Measurements from ENCODE around the gene PID1.
A peak's percentile ranks its signal among the peaks of the same experiment; 100 is the strongest.

PID1 gene

GRCh38 chr2:229137639-229138038, 133.4 kb downstream of the PID1 start:
- H2BK15ac ChIP-seq (replicated peaks; ENCODE audit: low read depth): no peak overlapping the region
- no CpG with 5 or more reads among the region's 3 CpGs for WGBS (ENCODE audit: extremely low coverage, insufficient coverage, low lambda C conversion rate)
- H3K9ac ChIP-seq (ENCODE audit: low read length): no peak overlapping the region
- H2AK5ac ChIP-seq (ENCODE audit: low read length): no peak overlapping the region
- H4K5ac ChIP-seq (ENCODE audit: low read length): no peak overlapping the region
- H3K79me1 ChIP-seq (ENCODE audit: low read length): no peaks in the 10 kb centered on the region
- H2BK5ac ChIP-seq (ENCODE audit: low read length): no peak overlapping the region
- H3K4ac ChIP-seq (ENCODE audit: low read depth, low read length): no peak overlapping the region
- no peak overlapping the region for H3K4me2 ChIP-seq (ENCODE audit: low read length)
- no peaks in the 10 kb centered on the region for H3K36me3 ChIP-seq (ENCODE audit: control insufficient read depth, insufficient read depth, low read length)
- H3K4me3 ChIP-seq (ENCODE audit: low read length): no peak overlapping the region
- H3K27ac ChIP-seq (ENCODE audit: low read depth, low read length): no peak overlapping the region
- H3K27me3 ChIP-seq (ENCODE audit: insufficient read depth, low read length, poor library complexity): no peaks in the 10 kb centered on the region
- H4K8ac ChIP-seq (ENCODE audit: low read depth, low read length): no peak overlapping the region
- no peak overlapping the region for H3K56ac ChIP-seq (ENCODE audit: low read length)
- no peak overlapping the region for H2BK120ac ChIP-seq (ENCODE audit: low read depth, low read length)
- H3K79me2 ChIP-seq (ENCODE audit: control insufficient read depth, insufficient read depth, low read length): no peaks in the 10 kb centered on the region
- H3K4me1 ChIP-seq (ENCODE audit: control insufficient read depth, low read depth, low read length): no peaks in the 10 kb centered on the region
- H3K18ac ChIP-seq (ENCODE audit: low read length): no peak overlapping the region
- no peak for DNase-seq
- H3K23ac ChIP-seq (ENCODE audit: low read length): no peak overlapping the region

- H3K23ac ChIP-seq (ENCODE audit: low read length): no peak overlapping the region
- H3K27ac ChIP-seq (ENCODE audit: low read depth, low read length): no peak overlapping the region
- WGBS (ENCODE audit: extremely low coverage, insufficient coverage, low lambda C conversion rate): no CpG with 5 or more reads among the region's 2 CpGs
- H4K5ac ChIP-seq (ENCODE audit: low read length): no peak overlapping the region
- no peak overlapping the region for H3K4me3 ChIP-seq (ENCODE audit: low read length)
- no peak overlapping the region for H3K18ac ChIP-seq (ENCODE audit: low read length)
- no peaks in the 10 kb centered on the region for H3K27me3 ChIP-seq (ENCODE audit: insufficient read depth, low read length, poor library complexity)
- H3K4me1 ChIP-seq (ENCODE audit: control insufficient read depth, low read depth, low read length): no peaks in the 10 kb centered on the region
- no peak overlapping the region for H3K9ac ChIP-seq (ENCODE audit: low read length)
- DNase-seq: no peak
- H3K79me1 ChIP-seq (ENCODE audit: low read length): no peaks in the 10 kb centered on the region
- H2BK120ac ChIP-seq (ENCODE audit: low read depth, low read length): no peak overlapping the region
- no peaks in the 10 kb centered on the region for H3K36me3 ChIP-seq (ENCODE audit: control insufficient read depth, insufficient read depth, low read length)
- no peak overlapping the region for H4K8ac ChIP-seq (ENCODE audit: low read depth, low read length)
- H3K4me2 ChIP-seq (ENCODE audit: low read length): no peak overlapping the region
- H3K79me2 ChIP-seq (ENCODE audit: control insufficient read depth, insufficient read depth, low read length): no peaks in the 10 kb centered on the region
- no peak overlapping the region for H3K4ac ChIP-seq (ENCODE audit: low read depth, low read length)
- no peak overlapping the region for H2BK15ac ChIP-seq (replicated peaks; ENCODE audit: low read depth)
- no peak overlapping the region for H3K56ac ChIP-seq (ENCODE audit: low read length)
- H2BK5ac ChIP-seq (ENCODE audit: low read length): no peak overlapping the region
- H2AK5ac ChIP-seq (ENCODE audit: low read length): no peak overlapping the region
Observed at GRCh38 chr2:229137066-229137465, 134.0 kb downstream of the PID1 start.

- no peak overlapping the region for H2AK5ac ChIP-seq (ENCODE audit: low read length)
- no peak overlapping the region for H4K8ac ChIP-seq (ENCODE audit: low read depth, low read length)
- no peak overlapping the region for H2BK15ac ChIP-seq (replicated peaks; ENCODE audit: low read depth)
- no peaks in the 10 kb centered on the region for H3K79me1 ChIP-seq (ENCODE audit: low read length)
- H3K9ac ChIP-seq (ENCODE audit: low read length): no peak overlapping the region
- no peak overlapping the region for H3K4me3 ChIP-seq (ENCODE audit: low read length)
- no peak overlapping the region for H3K4ac ChIP-seq (ENCODE audit: low read depth, low read length)
- no peaks in the 10 kb centered on the region for H3K36me3 ChIP-seq (ENCODE audit: control insufficient read depth, insufficient read depth, low read length)
- H3K4me2 ChIP-seq (ENCODE audit: low read length): no peak overlapping the region
- H2BK5ac ChIP-seq (ENCODE audit: low read length): no peak overlapping the region
- no CpG with 5 or more reads among the region's 5 CpGs for WGBS (ENCODE audit: extremely low coverage, insufficient coverage, low lambda C conversion rate)
- H3K79me2 ChIP-seq (ENCODE audit: control insufficient read depth, insufficient read depth, low read length): no peaks in the 10 kb centered on the region
- H3K23ac ChIP-seq (ENCODE audit: low read length): no peak overlapping the region
- H3K27me3 ChIP-seq (ENCODE audit: insufficient read depth, low read length, poor library complexity): no peaks in the 10 kb centered on the region
- H4K5ac ChIP-seq (ENCODE audit: low read length): no peak overlapping the region
- DNase-seq: peak; percentile 68
- no peak overlapping the region for H3K56ac ChIP-seq (ENCODE audit: low read length)
- H3K18ac ChIP-seq (ENCODE audit: low read length): no peak overlapping the region
- H3K27ac ChIP-seq (ENCODE audit: low read depth, low read length): no peak overlapping the region
- H3K4me1 ChIP-seq (ENCODE audit: control insufficient read depth, low read depth, low read length): no peaks in the 10 kb centered on the region
- H2BK120ac ChIP-seq (ENCODE audit: low read depth, low read length): no peak overlapping the region
Observed at GRCh38 chr2:229133155-229133772, 137.8 kb downstream of the PID1 start.

- Histone ChIP-seq H2BK15ac (replicated peaks; ENCODE audit: low read depth) (no peak overlapping the region), H3K79me2 (ENCODE audit: control insufficient read depth, insufficient read depth, low read length) (no peaks in the 10 kb centered on the region), H3K27me3 (ENCODE audit: insufficient read depth, low read length, poor library complexity) (no peaks in the 10 kb centered on the region), H3K23ac (ENCODE audit: low read length) (no peak overlapping the region), H3K56ac (ENCODE audit: low read length) (no peak overlapping the region), H3K27ac (ENCODE audit: low read depth, low read length) (no peak overlapping the region), H3K9ac (ENCODE audit: low read length) (no peak overlapping the region), H3K36me3 (ENCODE audit: control insufficient read depth, insufficient read depth, low read length) (no peaks in the 10 kb centered on the region), H3K4me3 (ENCODE audit: low read length) (no peak overlapping the region), H4K5ac (ENCODE audit: low read length) (no peak overlapping the region), H4K8ac (ENCODE audit: low read depth, low read length) (no peak overlapping the region), H3K4ac (ENCODE audit: low read depth, low read length) (no peak overlapping the region), H3K4me1 (ENCODE audit: control insufficient read depth, low read depth, low read length) (no peaks in the 10 kb centered on the region), H2BK5ac (ENCODE audit: low read length) (no peak overlapping the region), H2AK5ac (ENCODE audit: low read length) (no peak overlapping the region), H2BK120ac (ENCODE audit: low read depth, low read length) (no peak overlapping the region), H3K79me1 (ENCODE audit: low read length) (no peaks in the 10 kb centered on the region), H3K4me2 (ENCODE audit: low read length) (no peak overlapping the region), H3K18ac (ENCODE audit: low read length) (no peak overlapping the region)
- DNase-seq: no peak
- no CpG with 5 or more reads among the region's 6 CpGs for WGBS (ENCODE audit: extremely low coverage, insufficient coverage, low lambda C conversion rate)
Observed at GRCh38 chr2:229132236-229132635, 138.9 kb downstream of the PID1 start.

GRCh38 chr2:229130522-229130921, 140.6 kb downstream of the PID1 start:
- WGBS (ENCODE audit: extremely low coverage, insufficient coverage, low lambda C conversion rate): no CpG with 5 or more reads among the region's 6 CpGs
- Histone ChIP-seq H3K36me3 (ENCODE audit: control insufficient read depth, insufficient read depth, low read length) (no peaks in the 10 kb centered on the region), H3K27ac (ENCODE audit: low read depth, low read length) (no peak overlapping the region), H3K9ac (ENCODE audit: low read length) (no peak overlapping the region), H3K23ac (ENCODE audit: low read length) (no peak overlapping the region), H3K4me1 (ENCODE audit: control insufficient read depth, low read depth, low read length) (no peaks in the 10 kb centered on the region), H3K27me3 (ENCODE audit: insufficient read depth, low read length, poor library complexity) (no peaks in the 10 kb centered on the region), H2BK120ac (ENCODE audit: low read depth, low read length) (no peak overlapping the region), H2BK15ac (replicated peaks; ENCODE audit: low read depth) (no peak overlapping the region), H3K56ac (ENCODE audit: low read length) (no peak overlapping the region), H4K5ac (ENCODE audit: low read length) (no peak overlapping the region), H3K79me2 (ENCODE audit: control insufficient read depth, insufficient read depth, low read length) (no peaks in the 10 kb centered on the region), H3K4me3 (ENCODE audit: low read length) (no peak overlapping the region), H3K4ac (ENCODE audit: low read depth, low read length) (no peak overlapping the region), H2BK5ac (ENCODE audit: low read length) (no peak overlapping the region), H3K4me2 (ENCODE audit: low read length) (no peak overlapping the region), H2AK5ac (ENCODE audit: low read length) (no peak overlapping the region), H3K79me1 (ENCODE audit: low read length) (no peaks in the 10 kb centered on the region), H3K18ac (ENCODE audit: low read length) (no peak overlapping the region), H4K8ac (ENCODE audit: low read depth, low read length) (no peak overlapping the region)
- peak; percentile 19 for DNase-seq

- no peak overlapping the region for H2BK15ac ChIP-seq (replicated peaks; ENCODE audit: low read depth)
- no peaks in the 10 kb centered on the region for H3K27me3 ChIP-seq (ENCODE audit: insufficient read depth, low read length, poor library complexity)
- no peak overlapping the region for H3K4me3 ChIP-seq (ENCODE audit: low read length)
Observed at GRCh38 chr2:229129738-229130371, 141.2 kb downstream of the PID1 start.

More at GRCh38 chr2:229129738-229130371, 141.2 kb downstream of the PID1 start:
- no peaks in the 10 kb centered on the region for H3K79me1 ChIP-seq (ENCODE audit: low read length)
- H3K27ac ChIP-seq (ENCODE audit: low read depth, low read length): no peak overlapping the region
- H2BK120ac ChIP-seq (ENCODE audit: low read depth, low read length): no peak overlapping the region
- H3K18ac ChIP-seq (ENCODE audit: low read length): no peak overlapping the region
- no peaks in the 10 kb centered on the region for H3K36me3 ChIP-seq (ENCODE audit: control insufficient read depth, insufficient read depth, low read length)
- no peak overlapping the region for H4K5ac ChIP-seq (ENCODE audit: low read length)
- DNase-seq: peak; percentile 49
- H3K79me2 ChIP-seq (ENCODE audit: control insufficient read depth, insufficient read depth, low read length): no peaks in the 10 kb centered on the region
- H2BK5ac ChIP-seq (ENCODE audit: low read length): no peak overlapping the region
- no peak overlapping the region for H3K56ac ChIP-seq (ENCODE audit: low read length)
- WGBS (ENCODE audit: extremely low coverage, insufficient coverage, low lambda C conversion rate): no CpG with 5 or more reads among the region's 12 CpGs
- no peaks in the 10 kb centered on the region for H3K4me1 ChIP-seq (ENCODE audit: control insufficient read depth, low read depth, low read length)
- no peak overlapping the region for H3K23ac ChIP-seq (ENCODE audit: low read length)
- H3K9ac ChIP-seq (ENCODE audit: low read length): no peak overlapping the region
- no peak overlapping the region for H4K8ac ChIP-seq (ENCODE audit: low read depth, low read length)
- no peak overlapping the region for H3K4ac ChIP-seq (ENCODE audit: low read depth, low read length)
- no peak overlapping the region for H2AK5ac ChIP-seq (ENCODE audit: low read length)
- H3K4me2 ChIP-seq (ENCODE audit: low read length): no peak overlapping the region
